ENCODE data around the gene PPCDC. TPM values are rescaled to one million over a fixed set of nuclear protein-coding genes. Genes with fewer than 3 reads are reported as not detected.

Gene PPCDC
- total RNA-seq, 4 donors from 2014 or later = 6.4 to 8.9 (median 7.4) TPM

- Histone ChIP-seq H3K27me3 (no peaks in the 10 kb centered on the region), H3K4me1 (peaks cover 17 to 42% (median 22%) of the 10 kb centered on the region in 4 donors), H3K36me3 (peaks cover 0 to 4% (median 1%) of the 10 kb centered on the region in 4 donors), H3K4me3 (no peak overlapping the region), H3K27ac (replicated peaks in 1 of 4) (no peak overlapping the region), H3K9me3 (no peaks in the 10 kb centered on the region)
- DNase-seq (ENCODE audit: extremely low spot score) = no peak
- intact Hi-C loops (cut with DNase I) = no loop called here
- 94% methylated on average over 5 of the region's 5 CpGs for WGBS
- TF ChIP-seq POLR2AphosphoS5 (IDR thresholded peaks at IDR 0.05) = no peak
- TF ChIP-seq EP300 (IDR thresholded peaks at IDR 0.05) = no peak
Measured at GRCh38 chr15:75052972-75053747, 29.8 kb downstream of the PPCDC start.

- WGBS = over 99% methylated on average over 7 of the region's 7 CpGs
- H3K4me3 ChIP-seq = no peak overlapping the region
- intact Hi-C loops (cut with DNase I) = no loop called here
- no peak for DNase-seq (ENCODE audit: extremely low spot score)
- H3K36me3 ChIP-seq = peaks cover 0 to 7% (median 0%) of the 10 kb centered on the region in 4 donors
- no peak overlapping the region for H3K27ac ChIP-seq (replicated peaks in 1 of 4)
- no peak for TF ChIP-seq CTCF (IDR thresholded peaks at IDR 0.05)
- TF ChIP-seq POLR2AphosphoS5 (IDR thresholded peaks at IDR 0.05) = no peak
- TF ChIP-seq POLR2A (IDR thresholded peaks at IDR 0.05; ENCODE audit: low read depth) = no peak
- no peak for TF ChIP-seq EP300 (IDR thresholded peaks at IDR 0.05)
- H3K9me3 ChIP-seq = no peaks in the 10 kb centered on the region
- H3K4me1 ChIP-seq = peaks cover 11 to 39% (median 16%) of the 10 kb centered on the region in 4 donors
- no peaks in the 10 kb centered on the region for H3K27me3 ChIP-seq
Measured at GRCh38 chr15:75053748-75054125, 30.3 kb downstream of the PPCDC start.

- TF ChIP-seq CTCF (IDR thresholded peaks at IDR 0.05) (no peak), EP300 (IDR thresholded peaks at IDR 0.05) (no peak), POLR2A (IDR thresholded peaks at IDR 0.05; ENCODE audit: low read depth) (no peak), POLR2AphosphoS5 (IDR thresholded peaks at IDR 0.05) (no peak)
- Histone ChIP-seq H3K4me1 (peaks cover 5 to 33% (median 10%) of the 10 kb centered on the region in 4 donors), H3K27me3 (no peaks in the 10 kb centered on the region), H3K27ac (replicated peaks in 1 of 4) (no peak overlapping the region), H3K36me3 (peaks cover 0 to 7% (median 0%) of the 10 kb centered on the region in 4 donors), H3K9me3 (no peaks in the 10 kb centered on the region), H3K4me3 (no peak overlapping the region)
- 66% methylated on average over 3 of the region's 3 CpGs for WGBS
- intact Hi-C loops (cut with DNase I) = no loop called here
- DNase-seq (ENCODE audit: extremely low spot score) = no peak
Measured at GRCh38 chr15:75054172-75054897, 30.9 kb downstream of the PPCDC start.

- no peak for TF ChIP-seq EP300 (IDR thresholded peaks at IDR 0.05)
- no peak for TF ChIP-seq POLR2AphosphoS5 (IDR thresholded peaks at IDR 0.05)
- no peak for TF ChIP-seq POLR2A (IDR thresholded peaks at IDR 0.05; ENCODE audit: low read depth)
- no peak for TF ChIP-seq CTCF (IDR thresholded peaks at IDR 0.05)
- no peak overlapping the region for H3K27ac ChIP-seq (replicated peaks in 1 of 4)
- peaks cover 0 to 18% (median 0%) of the 10 kb centered on the region in 4 donors for H3K4me1 ChIP-seq
- no peaks in the 10 kb centered on the region for H3K9me3 ChIP-seq
- DNase-seq (ENCODE audit: extremely low spot score) = no peak
- intact Hi-C loops (cut with DNase I) = no loop called here
- no peaks in the 10 kb centered on the region for H3K27me3 ChIP-seq
- no peak overlapping the region for H3K4me3 ChIP-seq
- 94% methylated on average over 7 of the region's 7 CpGs for WGBS
- peaks cover 0 to 8% (median 0%) of the 10 kb centered on the region in 4 donors for H3K36me3 ChIP-seq
Measured at GRCh38 chr15:75056036-75056435, 32.6 kb downstream of the PPCDC start.

Measured in esophagus muscularis mucosa (tissue), 4 donors.